Muscle of arm (tissue), 12 donors: ENCODE measurements around the gene MYCBP2. TPM values are rescaled to one million over a fixed set of nuclear protein-coding genes. Genes with fewer than 3 reads are reported as not detected.

Experiments
- polyA plus RNA-seq, 12 donors: library from polyadenylated mRNA; unstranded; fragments of 120-200 nt; gene quantifications; one replicate each; pipeline ENCODE4 v1.2.1, GENCODE V29; 2013; ENCODE audit not compliant: insufficient read length in 12 of 12

The MYCBP2 gene
- polyA plus RNA-seq, 12 donors, result 39.5 to 66.9 (median 51.0) TPM; not detected in 1

Other genes starting within 250 kb of the MYCBP2 start
- gene SCEL, start 208.6 kb upstream of the MYCBP2 start, polyA plus RNA-seq, result 10 to 100 TPM in 3 of 12 donors, under 1 TPM in 5, not detected in 4; 0.05 to 77.7 (median 0.66) TPM